Colonic mucosa (tissue), 4 donors: ENCODE results near the gene SPINK4. TPM values are rescaled to one million over a fixed set of nuclear protein-coding genes. Genes with fewer than 3 reads are reported as not detected.

Experiments used
- DNase-seq: peaks from one replicate; pipeline ENCODE4 v3.0.0-alpha.2; 2020
- H3K27ac ChIP-seq: fragments of 200-600 bp; one replicate; pipeline ENCODE4 v1.8.0; 2021
- H3K27me3 ChIP-seq: fragments of 200-600 bp; one replicate; pipeline ENCODE4 v1.8.0; 2021
- H3K36me3 ChIP-seq: fragments of 200-600 bp; one replicate; pipeline ENCODE4 v1.8.0; 2021
- H3K4me1 ChIP-seq: fragments of 200-600 bp; one replicate; pipeline ENCODE4 v1.8.0; 2021; ENCODE audit warnings: mild to moderate bottlenecking
- H3K4me3 ChIP-seq: fragments of 200-600 bp; one replicate; pipeline ENCODE4 v1.8.0; 2021
- H3K9ac ChIP-seq, 2 donors: one replicate each; pipeline ENCODE4 v1.7.0; 2013; ENCODE audit warnings: control low read depth in 2 of 2, low read depth in 2 of 2, low read length in 2 of 2
- H3K9me3 ChIP-seq: fragments of 200-600 bp; one replicate; pipeline ENCODE4 v1.8.0; 2021
- CTCF ChIP-seq: fragments of 200-600 bp; IDR thresholded peaks from one replicate; pipeline ENCODE4 v1.8.0; 2022; ENCODE audit warnings: antibody characterized with exemption, mild to moderate bottlenecking
- intact Hi-C: fragments of 100-400 bp; cut with DNase I; formaldehyde crosslinking; loops from one replicate; pipeline ENCODE4 v1.14.1; 2022
- total RNA-seq, 2 donors: library from RNA; stranded (reverse); fragmentation: NEBNext Ultra II Directional in 1 of 2; extraction: Animal tissue kit (Norgen Biotek cat#: 25700) in 1 of 2; gene quantifications; one replicate each; pipeline ENCODE4 v1.2.1, GENCODE V29; 2021
- donor health status: healthy.
- donor health status: DM: no; HTN: no; CAD: no.
- donor health status: DM: no; HTN: no; CAD: no.

The SPINK4 gene
- total RNA-seq, 2 donors from 2014 or later: 212 to 214 TPM

- Histone ChIP-seq H3K9ac (no peak overlapping the region), H3K36me3 (peaks cover under 1% of the 10 kb centered on the region), H3K9me3 (no peaks in the 10 kb centered on the region), H3K4me1 (peaks cover 6% of the 10 kb centered on the region), H3K4me3 (no peak overlapping the region), H3K27me3 (no peaks in the 10 kb centered on the region), H3K27ac (no peak overlapping the region)
- intact Hi-C loops: no loop called here
- DNase-seq: no peak
- TF ChIP-seq CTCF: no peak
Observed at GRCh38 chr9:33270146-33270545, 30.2 kb downstream of the SPINK4 start.

- peaks cover 19% of the 10 kb centered on the region for H3K36me3 ChIP-seq
- intact Hi-C loops: no loop called here
- peak; percentile 65 for DNase-seq
- no peaks in the 10 kb centered on the region for H3K9me3 ChIP-seq
- peak overlapping the region; percentile 61 for H3K27ac ChIP-seq
- TF ChIP-seq CTCF: no peak
- no peaks in the 10 kb centered on the region for H3K27me3 ChIP-seq
- no peak overlapping the region for H3K9ac ChIP-seq
- H3K4me3 ChIP-seq: no peak overlapping the region
- peaks cover 6% of the 10 kb centered on the region for H3K4me1 ChIP-seq
Observed at GRCh38 chr9:33272061-33272460, 32.1 kb downstream of the SPINK4 start.

- intact Hi-C loops: no loop called here
- no peak for TF ChIP-seq CTCF
- peaks cover 29% of the 10 kb centered on the region for H3K36me3 ChIP-seq
- no peaks in the 10 kb centered on the region for H3K9me3 ChIP-seq
- H3K4me3 ChIP-seq: no peak overlapping the region
- no peak overlapping the region for H3K9ac ChIP-seq
- DNase-seq: no peak
- no peaks in the 10 kb centered on the region for H3K27me3 ChIP-seq
- no peak overlapping the region for H3K27ac ChIP-seq
- H3K4me1 ChIP-seq: peaks cover 6% of the 10 kb centered on the region
Observed at GRCh38 chr9:33273266-33273971, 33.5 kb downstream of the SPINK4 start.

GRCh38 chr9:33273972-33274328 is 34.0 kb downstream of the SPINK4 start:
- no peaks in the 10 kb centered on the region for H3K9me3 ChIP-seq
- no peak for TF ChIP-seq CTCF
- DNase-seq: no peak
- no peak overlapping the region for H3K9ac ChIP-seq
- intact Hi-C loops: no loop called here
- H3K27me3 ChIP-seq: no peaks in the 10 kb centered on the region
- peaks cover 29% of the 10 kb centered on the region for H3K36me3 ChIP-seq
- H3K4me3 ChIP-seq: no peak overlapping the region
- H3K27ac ChIP-seq: no peak overlapping the region
- H3K4me1 ChIP-seq: peaks cover 6% of the 10 kb centered on the region

- H3K9me3 ChIP-seq: no peaks in the 10 kb centered on the region
- no peak for DNase-seq
- no peaks in the 10 kb centered on the region for H3K27me3 ChIP-seq
- no peak overlapping the region for H3K27ac ChIP-seq
- H3K4me1 ChIP-seq: no peaks in the 10 kb centered on the region
- peaks cover 29% of the 10 kb centered on the region for H3K36me3 ChIP-seq
- no peak overlapping the region for H3K9ac ChIP-seq
- TF ChIP-seq CTCF: no peak
- H3K4me3 ChIP-seq: no peak overlapping the region
- intact Hi-C loops: no loop called here
Observed at GRCh38 chr9:33277484-33277883, 37.5 kb downstream of the SPINK4 start.
